NCI-H1417 (cell line): ENCODE data around the gene IL10RA.
A peak's percentile ranks its signal among the peaks of the same experiment; 100 is the strongest.
"Not testable (repeated sequence)": the region's sequence is repeated elsewhere in the genome, so short reads cannot be mapped to it uniquely, and the experiment has no call there.

ENCODE experiments used
- DNase-seq, 3 experiments: peaks; one replicate each; lab custom pipeline; 2025; lab: John Stamatoyannopoulos, UW

IL10RA gene

GRCh38 chr11:117985953-117986887 is at the start of gene IL10RA:
TSS of gene IL10RA (plus strand) at chr11:117986394. CDS start at chr11:117986468, 74 bp downstream.
- DNase-seq: peak; percentile 67 to 94 (median 92)

- DNase-seq: peak; percentile 22 to 90 (median 50)
Measured at GRCh38 chr11:117936973-117937372, 49.2 kb upstream of the IL10RA start.

GRCh38 chr11:117940736-117941135 is 45.5 kb upstream of the IL10RA start:
- no peak for DNase-seq

GRCh38 chr11:117941163-117941707 is 45.0 kb upstream of the IL10RA start:
- peak in 2 of 3 experiments; percentile 28 to 59 for DNase-seq

GRCh38 chr11:117941976-117942654 is 44.1 kb upstream of the IL10RA start:
- DNase-seq: no peak

- no peak for DNase-seq
Measured at GRCh38 chr11:117944554-117944953, 41.6 kb upstream of the IL10RA start.

- DNase-seq: peak in 1 of 3 experiments; percentile 30
Measured at GRCh38 chr11:117945047-117945810, 41.0 kb upstream of the IL10RA start.

- no peak for DNase-seq
Measured at GRCh38 chr11:117946156-117946841, 39.9 kb upstream of the IL10RA start.

GRCh38 chr11:117946842-117947526 is 39.2 kb upstream of the IL10RA start:
- peak; percentile 82 to 96 (median 86) for DNase-seq

GRCh38 chr11:117947751-117948150 is 38.4 kb upstream of the IL10RA start:
- DNase-seq: not testable (repeated sequence)

- DNase-seq: not testable (repeated sequence)
Measured at GRCh38 chr11:117948466-117948865, 37.7 kb upstream of the IL10RA start.

GRCh38 chr11:117949062-117949461 is 37.1 kb upstream of the IL10RA start:
- DNase-seq: no peak

- no peak for DNase-seq
Measured at GRCh38 chr11:117950301-117950700, 35.9 kb upstream of the IL10RA start.

- DNase-seq: peak in 2 of 3 experiments; percentile 27 to 63
Measured at GRCh38 chr11:117950993-117951961, 34.9 kb upstream of the IL10RA start.

GRCh38 chr11:117953024-117953671 is 33.0 kb upstream of the IL10RA start:
- peak in 2 of 3 experiments; percentile 29 to 66 for DNase-seq

- DNase-seq: no peak
Measured at GRCh38 chr11:117958949-117959348, 27.2 kb upstream of the IL10RA start.

GRCh38 chr11:117959438-117960149 is 26.6 kb upstream of the IL10RA start:
- DNase-seq: no peak

GRCh38 chr11:117960406-117960805 is 25.8 kb upstream of the IL10RA start:
- DNase-seq: no peak
